HEK293 (cell line): Measurements from ENCODE around the gene NFIX.

Source experiments
- GLIS2 ChIP-seq: fragments of 450-650 bp; formaldehyde crosslinking; IDR thresholded peaks from 2 replicates; pipeline ENCODE4 v1.5.1; 2016; ENCODE audit warnings: missing biosample characterization, missing genetic modification characterization
- KLF1 ChIP-seq: fragments of 450-650 bp; formaldehyde crosslinking; IDR thresholded peaks from 2 replicates; pipeline ENCODE4 v1.5.1; 2016; ENCODE audit warnings: missing biosample characterization, missing genetic modification characterization
- PRDM10 ChIP-seq: fragments of 450-650 bp; formaldehyde crosslinking; IDR thresholded peaks from 2 replicates; pipeline ENCODE4 v1.5.1; 2016; ENCODE audit warnings: missing biosample characterization, missing genetic modification characterization
- REST ChIP-seq: fragments of 450-650 bp; formaldehyde crosslinking; IDR thresholded peaks from 2 replicates; pipeline ENCODE4 v1.5.1; 2016; ENCODE audit warnings: missing biosample characterization, missing genetic modification characterization
- SP7 ChIP-seq: fragments of 450-650 bp; formaldehyde crosslinking; IDR thresholded peaks from 2 replicates; pipeline ENCODE4 v1.5.1; 2016; ENCODE audit warnings: missing biosample characterization, missing genetic modification characterization
- ZBTB17 ChIP-seq: fragments of 450-650 bp; formaldehyde crosslinking; IDR thresholded peaks from 2 replicates; pipeline ENCODE4 v1.5.1; 2016; ENCODE audit warnings: missing biosample characterization, missing genetic modification characterization
- ZBTB26 ChIP-seq: fragments of 450-650 bp; formaldehyde crosslinking; optimal IDR thresholded peaks from 2 replicates; pipeline ENCODE3; 2016; ENCODE audit warnings: missing biosample characterization, mild to moderate bottlenecking, missing genetic modification characterization
- ZBTB8A ChIP-seq: fragments of 450-650 bp; formaldehyde crosslinking; IDR thresholded peaks from 2 replicates; pipeline ENCODE4 v1.5.1; 2016; ENCODE audit warnings: missing biosample characterization, missing genetic modification characterization
- ZFHX2 ChIP-seq: fragments of 450-650 bp; formaldehyde crosslinking; conservative IDR thresholded peaks from 2 replicates; pipeline ENCODE4 v1.5.1; 2016; ENCODE audit warnings: missing biosample characterization, missing genetic modification characterization
- ZNF138 ChIP-seq: fragments of 450-650 bp; formaldehyde crosslinking; IDR thresholded peaks from 2 replicates; pipeline ENCODE4 v1.5.1; 2016; ENCODE audit warnings: missing biosample characterization, missing genetic modification characterization, borderline replicate concordance
- ZNF146 ChIP-seq: fragments of 450-650 bp; formaldehyde crosslinking; IDR thresholded peaks from 2 replicates; pipeline ENCODE4 v1.5.1; 2016; ENCODE audit warnings: missing biosample characterization, missing genetic modification characterization
- ZNF24 ChIP-seq: fragments of 450-650 bp; formaldehyde crosslinking; IDR thresholded peaks from 2 replicates; pipeline ENCODE4 v1.5.1; 2016; ENCODE audit warnings: missing biosample characterization, missing genetic modification characterization
- ZNF391 ChIP-seq: fragments of 450-650 bp; formaldehyde crosslinking; IDR thresholded peaks from 2 replicates; pipeline ENCODE4 v1.5.1; 2016; ENCODE audit warnings: low read depth, missing biosample characterization, missing genetic modification characterization, borderline replicate concordance
- ZNF394 ChIP-seq: fragments of 450-650 bp; formaldehyde crosslinking; IDR thresholded peaks from 2 replicates; pipeline ENCODE4 v1.5.1; 2016; ENCODE audit warnings: missing biosample characterization, missing genetic modification characterization, mild to moderate bottlenecking, moderate library complexity, borderline replicate concordance
- ZNF514 ChIP-seq: fragments of 450-650 bp; formaldehyde crosslinking; IDR thresholded peaks from 2 replicates; pipeline ENCODE4 v1.5.1; 2016; ENCODE audit warnings: missing biosample characterization, missing genetic modification characterization
- ZNF639 ChIP-seq: fragments of 450-650 bp; formaldehyde crosslinking; IDR thresholded peaks from 2 replicates; pipeline ENCODE4 v1.5.1; 2016; ENCODE audit warnings: missing biosample characterization, missing genetic modification characterization
- ZNF843 ChIP-seq: fragments of 450-650 bp; formaldehyde crosslinking; IDR thresholded peaks from 2 replicates; pipeline ENCODE4 v1.5.1; 2016; ENCODE audit warnings: missing biosample characterization, missing genetic modification characterization
- ZSCAN16 ChIP-seq: fragments of 450-650 bp; formaldehyde crosslinking; IDR thresholded peaks from 2 replicates; pipeline ENCODE4 v1.5.1; 2016; ENCODE audit warnings: missing biosample characterization, missing genetic modification characterization
- ZXDB ChIP-seq: fragments of 450-650 bp; formaldehyde crosslinking; IDR thresholded peaks from 2 replicates; pipeline ENCODE4 v1.5.1; 2016; ENCODE audit warnings: missing biosample characterization, missing genetic modification characterization
- TF ChIP-seq, protein P1 (sequence below): fragments of 450-650 bp; formaldehyde crosslinking; IDR thresholded peaks from 2 replicates; pipeline ENCODE4 v1.5.1; 2017; ENCODE audit warnings: missing biosample characterization, mild to moderate bottlenecking, missing genetic modification characterization, moderate library complexity
- TF ChIP-seq, protein P2 (sequence below): fragments of 450-650 bp; formaldehyde crosslinking; IDR thresholded peaks from 2 replicates; pipeline ENCODE4 v1.5.1; 2016; ENCODE audit warnings: missing biosample characterization, missing genetic modification characterization
- TF ChIP-seq, protein P3 (sequence below): fragments of 450-650 bp; formaldehyde crosslinking; IDR thresholded peaks from 2 replicates; pipeline ENCODE4 v1.5.1; 2016; ENCODE audit warnings: missing biosample characterization, missing genetic modification characterization

Gene NFIX

DNA sequence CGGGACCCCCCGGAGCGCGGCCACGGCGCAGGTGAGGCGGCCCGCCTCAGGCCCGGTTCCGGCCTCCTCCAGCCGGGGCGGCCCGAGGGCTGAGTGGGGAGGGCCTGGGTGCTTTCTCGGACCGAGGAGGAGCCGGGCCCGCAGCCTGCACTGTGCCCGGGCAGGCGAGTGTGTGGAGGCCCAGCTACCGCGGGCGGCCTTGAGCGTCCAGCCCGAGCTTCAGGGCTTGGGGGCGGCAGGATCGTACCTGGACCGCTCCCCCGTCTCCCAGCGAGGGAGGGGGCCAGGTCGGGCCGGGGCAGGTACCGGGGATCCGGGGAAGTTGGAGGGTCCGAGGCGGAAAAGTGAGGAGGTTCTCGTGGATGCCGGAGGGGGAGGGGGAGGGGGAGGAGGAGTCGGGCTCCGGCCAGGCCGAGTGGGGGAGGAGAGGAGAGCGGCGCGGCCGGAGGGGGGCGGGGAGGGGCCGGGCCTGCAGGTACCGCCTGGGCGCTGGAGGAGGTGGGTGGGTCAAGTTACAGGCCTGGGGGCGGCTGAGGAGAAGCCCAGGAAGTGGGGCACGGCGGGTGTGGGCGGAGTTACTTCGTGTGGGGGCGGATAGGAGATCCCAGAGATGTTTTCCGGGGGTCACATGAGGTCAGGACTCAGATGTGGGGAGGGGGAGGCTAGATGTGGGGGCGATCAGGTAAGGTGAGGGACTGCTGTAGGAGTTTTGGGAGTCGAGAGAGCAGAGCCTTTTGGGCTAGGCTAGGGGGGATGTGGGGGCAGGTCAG lies 123.3 kb downstream of the NFIX start (continued):
- 0 out of 2 replicates have a peak, but pooled peaks have one; percentile 34 for TF ChIP-seq ZBTB8A (tag by site-specific recombination)
- TF ChIP-seq ZXDB (tag by site-specific recombination) = peak; percentile 61; the same call in 1 of the 2 replicates
- peak; percentile 99 for TF ChIP-seq ZFHX2 (tag by site-specific recombination)
- TF ChIP-seq ZBTB17 (tag by site-specific recombination) = peak; percentile 67
- no peak for TF ChIP-seq ZNF138
- peak; percentile 42; the same call in 1 of the 2 replicates for TF ChIP-seq PRDM10 (tag by site-specific recombination)
- peak; percentile 67 for TF ChIP-seq SP7
- no peak for TF ChIP-seq ZNF514 (tag by site-specific recombination)
- TF ChIP-seq ZNF391 (tag by site-specific recombination) = peak; percentile 52; the same call in 1 of the 2 replicates
- TF ChIP-seq REST (tag by site-specific recombination) = no peak
- no peak for TF ChIP-seq ZSCAN16
- TF ChIP-seq, protein P1, sequence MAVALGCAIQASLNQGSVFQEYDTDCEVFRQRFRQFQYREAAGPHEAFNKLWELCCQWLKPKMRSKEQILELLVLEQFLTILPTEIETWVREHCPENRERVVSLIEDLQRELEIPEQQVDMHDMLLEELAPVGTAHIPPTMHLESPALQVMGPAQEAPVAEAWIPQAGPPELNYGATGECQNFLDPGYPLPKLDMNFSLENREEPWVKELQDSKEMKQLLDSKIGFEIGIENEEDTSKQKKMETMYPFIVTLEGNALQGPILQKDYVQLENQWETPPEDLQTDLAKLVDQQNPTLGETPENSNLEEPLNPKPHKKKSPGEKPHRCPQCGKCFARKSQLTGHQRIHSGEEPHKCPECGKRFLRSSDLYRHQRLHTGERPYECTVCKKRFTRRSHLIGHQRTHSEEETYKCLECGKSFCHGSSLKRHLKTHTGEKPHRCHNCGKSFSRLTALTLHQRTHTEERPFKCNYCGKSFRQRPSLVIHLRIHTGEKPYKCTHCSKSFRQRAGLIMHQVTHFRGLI (tag by site-specific recombination) = 0 out of 2 replicates have a peak, but pooled peaks have one; percentile 27
- TF ChIP-seq ZNF24 = 0 out of 2 replicates have a peak, but pooled peaks have one; percentile 15
- TF ChIP-seq, protein P2, sequence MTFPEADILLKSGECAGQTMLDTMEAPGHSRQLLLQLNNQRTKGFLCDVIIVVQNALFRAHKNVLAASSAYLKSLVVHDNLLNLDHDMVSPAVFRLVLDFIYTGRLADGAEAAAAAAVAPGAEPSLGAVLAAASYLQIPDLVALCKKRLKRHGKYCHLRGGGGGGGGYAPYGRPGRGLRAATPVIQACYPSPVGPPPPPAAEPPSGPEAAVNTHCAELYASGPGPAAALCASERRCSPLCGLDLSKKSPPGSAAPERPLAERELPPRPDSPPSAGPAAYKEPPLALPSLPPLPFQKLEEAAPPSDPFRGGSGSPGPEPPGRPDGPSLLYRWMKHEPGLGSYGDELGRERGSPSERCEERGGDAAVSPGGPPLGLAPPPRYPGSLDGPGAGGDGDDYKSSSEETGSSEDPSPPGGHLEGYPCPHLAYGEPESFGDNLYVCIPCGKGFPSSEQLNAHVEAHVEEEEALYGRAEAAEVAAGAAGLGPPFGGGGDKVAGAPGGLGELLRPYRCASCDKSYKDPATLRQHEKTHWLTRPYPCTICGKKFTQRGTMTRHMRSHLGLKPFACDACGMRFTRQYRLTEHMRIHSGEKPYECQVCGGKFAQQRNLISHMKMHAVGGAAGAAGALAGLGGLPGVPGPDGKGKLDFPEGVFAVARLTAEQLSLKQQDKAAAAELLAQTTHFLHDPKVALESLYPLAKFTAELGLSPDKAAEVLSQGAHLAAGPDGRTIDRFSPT (tag by site-specific recombination) = peak; percentile 70
- TF ChIP-seq ZNF843 = peak; percentile 53; the same call in 1 of the 2 replicates
- peak; percentile 85 for TF ChIP-seq KLF1 (tag by site-specific recombination)
- no peak for TF ChIP-seq ZNF394 (tag by site-specific recombination)
- TF ChIP-seq ZNF146 (tag by site-specific recombination) = peak; percentile 2; the same call in 1 of the 2 replicates
- TF ChIP-seq, protein P3, sequence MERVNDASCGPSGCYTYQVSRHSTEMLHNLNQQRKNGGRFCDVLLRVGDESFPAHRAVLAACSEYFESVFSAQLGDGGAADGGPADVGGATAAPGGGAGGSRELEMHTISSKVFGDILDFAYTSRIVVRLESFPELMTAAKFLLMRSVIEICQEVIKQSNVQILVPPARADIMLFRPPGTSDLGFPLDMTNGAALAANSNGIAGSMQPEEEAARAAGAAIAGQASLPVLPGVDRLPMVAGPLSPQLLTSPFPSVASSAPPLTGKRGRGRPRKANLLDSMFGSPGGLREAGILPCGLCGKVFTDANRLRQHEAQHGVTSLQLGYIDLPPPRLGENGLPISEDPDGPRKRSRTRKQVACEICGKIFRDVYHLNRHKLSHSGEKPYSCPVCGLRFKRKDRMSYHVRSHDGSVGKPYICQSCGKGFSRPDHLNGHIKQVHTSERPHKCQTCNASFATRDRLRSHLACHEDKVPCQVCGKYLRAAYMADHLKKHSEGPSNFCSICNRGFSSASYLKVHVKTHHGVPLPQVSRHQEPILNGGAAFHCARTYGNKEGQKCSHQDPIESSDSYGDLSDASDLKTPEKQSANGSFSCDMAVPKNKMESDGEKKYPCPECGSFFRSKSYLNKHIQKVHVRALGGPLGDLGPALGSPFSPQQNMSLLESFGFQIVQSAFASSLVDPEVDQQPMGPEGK (tag by site-specific recombination) = peak; percentile 94
- peak; percentile 44 for TF ChIP-seq ZBTB26 (tag by site-specific recombination)
- peak; percentile 76 for TF ChIP-seq ZNF639 (tag by site-specific recombination)
- peak; percentile 82 for TF ChIP-seq GLIS2 (tag by site-specific recombination)
